Measurements from ENCODE around the gene TMEM150A. TPM values are rescaled to one million over a fixed set of nuclear protein-coding genes. Genes with fewer than 3 reads are reported as not detected.
"Not testable (repeated sequence)": the region's sequence is repeated elsewhere in the genome, so short reads cannot be mapped to it uniquely, and the experiment has no call there.

Gene TMEM150A
- total and polyA plus RNA-seq, 2 donors from 2014 or later: 23.1 to 61.2 TPM

DNA sequence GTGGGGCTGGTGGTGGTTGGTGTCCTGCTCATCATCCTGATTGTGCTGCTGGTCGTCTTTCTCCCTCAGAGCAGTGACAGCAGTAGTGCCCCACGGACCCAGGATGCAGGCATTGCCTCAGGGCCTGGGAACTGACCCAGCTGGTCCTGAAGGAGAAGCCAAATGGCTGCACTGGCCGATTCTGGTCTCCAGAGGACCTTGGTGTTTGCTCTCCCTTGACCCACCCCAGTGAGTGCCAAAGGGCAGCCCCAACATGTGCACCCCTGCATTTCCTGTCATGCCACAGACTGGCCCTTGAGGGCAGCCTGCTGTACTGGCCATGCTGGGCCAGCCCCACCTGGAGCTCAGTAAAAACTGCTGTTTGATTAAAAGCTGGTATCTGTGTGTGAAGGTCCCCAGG is 9.5 kb downstream of the TMEM150A start:
- TF ChIP-seq CTCF (IDR thresholded peaks at IDR 0.05; ENCODE audit: borderline replicate concordance, extremely low read depth, insufficient read depth): no peak
- no peak overlapping the region for H3K4me3 ChIP-seq (ENCODE audit: low read length in 3 of 3)
- no peaks in the 10 kb centered on the region for H3K9me3 ChIP-seq (ENCODE audit: control insufficient read depth in 2 of 3, insufficient read depth in 1 of 3, low read length in 3 of 3)
- peaks cover 0 to 41% (median 25%) of the 10 kb centered on the region in 3 donors for H3K4me1 ChIP-seq (ENCODE audit: control insufficient read depth in 2 of 3, insufficient read depth in 2 of 3, low read depth in 1 of 3, low read length in 3 of 3)
- FAIRE-seq (no peak), DNase-seq (no peak)
- peaks cover 0 to 11% (median 3%) of the 10 kb centered on the region in 3 donors for H3K36me3 ChIP-seq (ENCODE audit: control insufficient read depth in 2 of 3, insufficient read depth in 3 of 3, low read length in 3 of 3)
- intact Hi-C loops (cut with DNase I): no loop called here
- no peak overlapping the region for H3K9ac ChIP-seq (ENCODE audit: low read length in 3 of 3)
- H3K27ac ChIP-seq (ENCODE audit: low read depth in 2 of 2, low read length in 2 of 2): no peak overlapping the region
- no peaks in the 10 kb centered on the region for H3K27me3 ChIP-seq (ENCODE audit: control insufficient read depth, insufficient read depth, low read length)

DNA sequence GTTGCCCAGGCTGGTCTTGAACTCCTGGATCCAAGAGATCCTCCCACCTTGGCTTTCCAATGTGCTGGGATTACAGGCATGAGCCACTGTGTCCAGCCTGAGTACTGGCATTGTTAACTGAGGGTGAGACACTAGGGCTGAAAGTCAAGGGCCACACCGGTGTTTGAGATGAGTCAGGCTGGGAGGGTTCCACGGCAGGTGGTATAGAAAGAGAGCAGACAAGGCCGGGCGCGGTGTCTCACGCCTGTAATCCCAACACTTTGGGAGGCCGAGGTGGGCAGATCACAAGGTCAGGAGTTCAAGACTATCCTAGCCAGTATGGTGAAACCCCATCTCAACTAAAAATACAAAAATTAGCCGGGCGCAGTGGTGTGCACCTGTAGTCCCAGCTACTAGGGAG is 10.2 kb downstream of the TMEM150A start:
- H3K27me3 ChIP-seq (ENCODE audit: control insufficient read depth, insufficient read depth, low read length); H3K4me3 ChIP-seq (ENCODE audit: low read length in 3 of 3); FAIRE-seq; H3K9me3 ChIP-seq (ENCODE audit: control insufficient read depth in 2 of 3, insufficient read depth in 1 of 3, low read length in 3 of 3); H3K36me3 ChIP-seq (ENCODE audit: control insufficient read depth in 2 of 3, insufficient read depth in 3 of 3, low read length in 3 of 3); DNase-seq; H3K27ac ChIP-seq (ENCODE audit: low read depth in 2 of 2, low read length in 2 of 2); H3K9ac ChIP-seq (ENCODE audit: low read length in 3 of 3); intact Hi-C loops (cut with DNase I): not testable (repeated sequence)
- H3K4me1 ChIP-seq (ENCODE audit: control insufficient read depth in 2 of 3, insufficient read depth in 2 of 3, low read depth in 1 of 3, low read length in 3 of 3): peaks cover 0 to 43% (median 21%) of the 10 kb centered on the region in 3 donors

GRCh38 chr2:85591563-85591962 is 10.9 kb downstream of the TMEM150A start:
- intact Hi-C loops (cut with DNase I): no loop called here
- no peak overlapping the region for H3K9ac ChIP-seq (ENCODE audit: low read length in 3 of 3)

DNA sequence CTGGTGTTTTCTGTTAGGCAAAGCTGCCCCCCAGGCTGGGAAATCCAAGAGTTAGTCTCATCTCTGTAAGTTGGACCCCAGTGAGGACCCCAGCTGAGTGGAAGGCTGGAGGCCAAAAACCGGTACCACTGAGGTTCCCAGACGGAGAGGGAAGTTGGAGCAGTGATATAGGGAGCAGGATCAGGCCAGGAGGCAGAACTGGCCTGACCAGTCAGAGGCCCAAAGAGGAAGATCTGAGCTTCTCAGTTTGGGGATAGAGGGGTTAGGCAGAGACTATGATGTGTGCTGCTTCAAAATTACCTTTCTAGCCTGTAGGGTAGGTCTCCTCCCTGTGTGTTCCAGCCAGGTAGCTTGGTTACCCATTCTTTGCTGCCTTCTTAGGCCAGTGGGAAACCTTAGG is 11.5 kb downstream of the TMEM150A start:
- peaks cover 0 to 32% (median 11%) of the 10 kb centered on the region in 3 donors for H3K4me1 ChIP-seq (ENCODE audit: control insufficient read depth in 2 of 3, insufficient read depth in 2 of 3, low read depth in 1 of 3, low read length in 3 of 3)
- no peak for FAIRE-seq
- no peak for DNase-seq
- H3K27ac ChIP-seq (ENCODE audit: low read depth in 2 of 2, low read length in 2 of 2): peak overlapping the region; percentile 43 to 71
- no peak overlapping the region for H3K4me3 ChIP-seq (ENCODE audit: low read length in 3 of 3)
- intact Hi-C loops (cut with DNase I): no loop called here
- H3K27me3 ChIP-seq (ENCODE audit: control insufficient read depth, insufficient read depth, low read length): no peaks in the 10 kb centered on the region
- no peak overlapping the region for H3K9ac ChIP-seq (ENCODE audit: low read length in 3 of 3)
- no peaks in the 10 kb centered on the region for H3K36me3 ChIP-seq (ENCODE audit: control insufficient read depth in 2 of 3, insufficient read depth in 3 of 3, low read length in 3 of 3)
- H3K9me3 ChIP-seq (ENCODE audit: control insufficient read depth in 2 of 3, insufficient read depth in 1 of 3, low read length in 3 of 3): no peaks in the 10 kb centered on the region
- TF ChIP-seq CTCF (IDR thresholded peaks at IDR 0.05; ENCODE audit: borderline replicate concordance, extremely low read depth, insufficient read depth): no peak

More at GRCh38 chr2:85591563-85591962, 10.9 kb downstream of the TMEM150A start:
- Histone ChIP-seq H3K36me3 (ENCODE audit: control insufficient read depth in 2 of 3, insufficient read depth in 3 of 3, low read length in 3 of 3) (peaks cover 0 to under 1% (median 0%) of the 10 kb centered on the region in 3 donors), H3K4me1 (ENCODE audit: control insufficient read depth in 2 of 3, insufficient read depth in 2 of 3, low read depth in 1 of 3, low read length in 3 of 3) (peaks cover 0 to 36% (median 14%) of the 10 kb centered on the region in 3 donors), H3K9me3 (ENCODE audit: control insufficient read depth in 2 of 3, insufficient read depth in 1 of 3, low read length in 3 of 3) (no peaks in the 10 kb centered on the region), H3K27me3 (ENCODE audit: control insufficient read depth, insufficient read depth, low read length) (no peaks in the 10 kb centered on the region), H3K27ac (ENCODE audit: low read depth in 2 of 2, low read length in 2 of 2) (peak overlapping the region; percentile 66 to 71), H3K4me3 (ENCODE audit: low read length in 3 of 3) (no peak overlapping the region)
- TF ChIP-seq CTCF (IDR thresholded peaks at IDR 0.05; ENCODE audit: borderline replicate concordance, extremely low read depth, insufficient read depth): no peak
- DNase-seq (no peak), FAIRE-seq (no peak)
